Thyroid gland (tissue), 4 donors: ENCODE measurements around the gene SOCS7. TPM values are rescaled to one million over a fixed set of nuclear protein-coding genes. Genes with fewer than 3 reads are reported as not detected.

Experiments
- DNase-seq, 2 donors: peaks; one replicate each; pipeline ENCODE4 v3.0.0-alpha.2; 2019
- H3K27ac ChIP-seq, 3 donors: fragments of 200-600 bp; sonication (generic); 1 replicate in 2 of 3; 2 replicates in 1 of 3; pipeline ENCODE4 v1.5.1; 2016 to 2019; ENCODE audit warnings: mild to moderate bottlenecking in 1 of 3, moderate library complexity in 1 of 3
- H3K27me3 ChIP-seq: fragments of 200-600 bp; sonication (generic); one replicate; pipeline ENCODE4 v1.5.1; 2019
- H3K36me3 ChIP-seq, 2 donors: fragments of 200-600 bp; sonication (generic); one replicate each; pipeline ENCODE4 v1.5.1; 2016 to 2019
- H3K4me1 ChIP-seq, 2 donors: fragments of 200-600 bp; sonication (generic); one replicate each; pipeline ENCODE4 v1.5.1; 2017 to 2019
- H3K4me3 ChIP-seq, 3 donors: fragments of 200-600 bp; sonication (generic); replicated peaks in 1 of 3; 1 replicate in 2 of 3; 2 replicates in 1 of 3; pipeline ENCODE4 v1.5.1; 2016; ENCODE audit warnings: mild to moderate bottlenecking in 1 of 3
- H3K9me3 ChIP-seq: fragments of 200-600 bp; sonication (generic); one replicate; pipeline ENCODE4 v1.5.1; 2017
- CTCF ChIP-seq, 6 experiments: fragments of 200-600 bp in 3 of 6; fragments of 450-650 bp in 3 of 6; sonication (generic) in 3 of 6; IDR thresholded peaks; one replicate each; pipeline ENCODE4 v1.5.1; 2016 to 2019; ENCODE audit warnings: antibody characterized with exemption in 6 of 6, mild to moderate bottlenecking in 2 of 6, inconsistent platforms in 1 of 6, moderate library complexity in 1 of 6
- POLR2A ChIP-seq, 2 donors: fragments of 450-650 bp; IDR thresholded peaks; one replicate each; pipeline ENCODE4 v1.6.1; 2017; ENCODE audit warnings: antibody characterized with exemption in 2 of 2, mild to moderate bottlenecking in 2 of 2, moderate library complexity in 1 of 2
- WGBS, 2 donors: methylation state at CpG; one replicate each; pipeline ENCODE4 v1.1.5; 2017; 5-methylcytosine and 5-hydroxymethylcytosine counted together
- intact Hi-C: fragments of 100-400 bp; cut with DNase I; formaldehyde crosslinking; loops from one replicate; pipeline ENCODE4 v1.15.1; 2023
- total RNA-seq, 4 donors: library from RNA; depleted of rRNA; stranded (reverse); fragments of >200 nt; gene quantifications; one replicate each; pipeline ENCODE4 v1.2.3, GENCODE V29; 2016

Gene SOCS7
- total RNA-seq, 4 donors from 2014 or later, result 17.1 to 22.3 (median 20.1) TPM

- peak; percentile 83 to 84 for DNase-seq
- Histone ChIP-seq H3K36me3 (no peaks in the 10 kb centered on the region), H3K4me3 (no peak overlapping the region), H3K27me3 (no peaks in the 10 kb centered on the region), H3K4me1 (peaks cover 0 to 5% of the 10 kb centered on the region in 2 donors), H3K27ac (no peak overlapping the region), H3K9me3 (no peaks in the 10 kb centered on the region)
- 53 to 59% methylated on average over 5 of the region's 5 CpGs for WGBS, 2 donors
- intact Hi-C loops, result no loop called here
- TF ChIP-seq POLR2A (IDR thresholded peaks at IDR 0.05) (no peak), CTCF (IDR thresholded peaks at IDR 0.05) (no peak)
These were observed 10.5 kb upstream of the SOCS7 start for GRCh38 chr17:38341035-38341721.

- no peaks in the 10 kb centered on the region for H3K9me3 ChIP-seq
- 67 to 88% methylated on average over 8 to 13 of the region's 18 CpGs for WGBS, 2 donors
- intact Hi-C loops, result no loop called here
- H3K27me3 ChIP-seq, result no peaks in the 10 kb centered on the region
- H3K4me3 ChIP-seq, result no peak overlapping the region
- peaks cover 0 to 5% of the 10 kb centered on the region in 2 donors for H3K4me1 ChIP-seq
- no peak for TF ChIP-seq POLR2A (IDR thresholded peaks at IDR 0.05)
- TF ChIP-seq CTCF (IDR thresholded peaks at IDR 0.05), result no peak
- no peak for DNase-seq
- H3K27ac ChIP-seq, result no peak overlapping the region
- no peaks in the 10 kb centered on the region for H3K36me3 ChIP-seq
These were observed 8.6 kb upstream of the SOCS7 start for GRCh38 chr17:38342886-38343607.

- Histone ChIP-seq H3K4me3 (no peak within 1 kb of the TSS), H3K4me1 (peaks cover 0 to 5% of the 10 kb centered on the region in 2 donors), H3K27me3 (no peaks in the 10 kb centered on the region), H3K36me3 (no peaks in the 10 kb centered on the region), H3K9me3 (no peaks in the 10 kb centered on the region), H3K27ac (no peak within 1 kb of the TSS)
- WGBS, 2 donors, result 77 to 87% methylated on average over 15 of the region's 18 CpGs
- intact Hi-C loops, result no loop called here
- no peak for DNase-seq
- TF ChIP-seq POLR2A (IDR thresholded peaks at IDR 0.05) (no peak), CTCF (IDR thresholded peaks at IDR 0.05) (no peak)
These were observed 7.8 kb upstream of the SOCS7 start, which contains the start of gene GPR179 for GRCh38 chr17:38343608-38344419. TSS of gene GPR179 (minus strand) at chr17:38343956. CDS start at chr17:38343789, 167 bp downstream.

GRCh38 chr17:38344420-38344745, 7.3 kb upstream of the SOCS7 start:
- Histone ChIP-seq H3K4me1 (peaks cover 0 to 5% of the 10 kb centered on the region in 2 donors), H3K27ac (no peak overlapping the region), H3K36me3 (no peaks in the 10 kb centered on the region), H3K4me3 (no peak overlapping the region), H3K9me3 (no peaks in the 10 kb centered on the region), H3K27me3 (no peaks in the 10 kb centered on the region)
- intact Hi-C loops, result no loop called here
- no peak for DNase-seq
- WGBS, 2 donors, result 85 to 86% methylated on average over 3 of the region's 3 CpGs
- TF ChIP-seq CTCF (IDR thresholded peaks at IDR 0.05) (no peak), POLR2A (IDR thresholded peaks at IDR 0.05) (no peak)
